Stimulated activated memory B cell treated with anti-CD40 and anti-IgM and Interleukin-4, amounts not matched to agents 10 μg/mL and 1 μg/mL and 100 μg/mL, for 72 hours (primary cell): Measurements from ENCODE around the gene INPP5B.

Source experiments
- ATAC-seq: fragments of 150-1000 bp; cut with Tn5 transposase; 2 replicates; pipeline ENCODE4 v1.10.0; 2021
- H3K27ac Mint-ChIP-seq: one replicate; pipeline ENCODE4 v1.8.0; 2022; ENCODE audit warnings: mild to moderate bottlenecking, mixed read lengths
- H3K27me3 Mint-ChIP-seq: one replicate; pipeline ENCODE4 v1.8.0; 2022; ENCODE audit warnings: mixed read lengths
- H3K36me3 Mint-ChIP-seq: one replicate; pipeline ENCODE4 v1.8.0; 2022; ENCODE audit warnings: mixed read lengths
- H3K4me1 Mint-ChIP-seq: one replicate; pipeline ENCODE4 v1.8.0; 2022; ENCODE audit warnings: mixed read lengths
- H3K4me3 Mint-ChIP-seq: one replicate; pipeline ENCODE4 v1.8.0; 2022; ENCODE audit warnings: mild to moderate bottlenecking, moderate library complexity, mixed read lengths
- H3K9me3 Mint-ChIP-seq: one replicate; pipeline ENCODE4 v1.8.0; 2022; ENCODE audit warnings: mixed read lengths

The INPP5B gene

DNA sequence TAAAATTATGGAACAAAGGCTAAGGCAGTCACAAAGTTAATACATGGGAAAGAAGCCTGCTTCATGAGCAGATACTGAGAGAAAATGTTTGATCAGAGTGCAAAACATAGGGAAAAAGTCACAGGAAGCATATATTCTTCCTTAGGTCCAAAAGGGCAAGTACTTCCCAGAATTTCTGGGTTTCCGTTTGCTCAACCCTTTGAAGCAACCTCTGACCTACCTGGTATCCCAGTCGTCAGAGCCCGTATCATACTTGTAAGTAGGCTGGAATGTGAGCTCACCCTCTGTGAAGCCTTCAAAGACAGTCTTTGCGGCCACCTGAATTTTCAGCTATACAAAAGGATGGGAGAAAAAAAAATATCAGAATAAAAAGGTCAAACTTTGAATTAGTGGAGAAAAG, 67.0 kb downstream of the INPP5B start:
- Mint-ChIP-seq H3K27me3 (no peaks in the 10 kb centered on the region), H3K36me3 (peaks cover 58% of the 10 kb centered on the region), H3K4me3 (no peak overlapping the region), H3K9me3 (no peaks in the 10 kb centered on the region), H3K27ac (no peak overlapping the region), H3K4me1 (no peaks in the 10 kb centered on the region)
- no peak for ATAC-seq

DNA sequence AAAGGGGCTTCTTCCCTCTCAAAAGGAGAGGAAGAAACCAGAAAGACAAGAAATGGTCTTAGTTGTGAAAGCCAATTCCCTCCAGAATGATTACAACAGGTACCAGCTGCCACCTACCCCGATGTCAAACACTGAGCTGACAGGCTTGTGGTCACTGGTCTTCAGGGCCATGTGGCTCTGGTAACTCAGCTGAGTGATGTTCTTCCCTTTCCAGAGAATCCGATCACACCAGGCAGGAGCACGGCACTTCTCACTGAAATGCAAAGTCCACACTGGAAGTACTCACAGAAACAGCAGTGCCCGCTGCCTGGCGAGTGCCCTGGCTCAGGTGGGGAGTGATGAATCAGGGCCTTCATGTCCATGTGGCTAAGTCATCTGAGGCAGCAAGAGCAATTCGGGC, 68.8 kb downstream of the INPP5B start:
- no peaks in the 10 kb centered on the region for H3K27me3 Mint-ChIP-seq
- no peak overlapping the region for H3K27ac Mint-ChIP-seq
- H3K36me3 Mint-ChIP-seq = peaks cover 58% of the 10 kb centered on the region
- no peaks in the 10 kb centered on the region for H3K9me3 Mint-ChIP-seq
- no peaks in the 10 kb centered on the region for H3K4me1 Mint-ChIP-seq
- ATAC-seq = no peak
- H3K4me3 Mint-ChIP-seq = no peak overlapping the region

DNA sequence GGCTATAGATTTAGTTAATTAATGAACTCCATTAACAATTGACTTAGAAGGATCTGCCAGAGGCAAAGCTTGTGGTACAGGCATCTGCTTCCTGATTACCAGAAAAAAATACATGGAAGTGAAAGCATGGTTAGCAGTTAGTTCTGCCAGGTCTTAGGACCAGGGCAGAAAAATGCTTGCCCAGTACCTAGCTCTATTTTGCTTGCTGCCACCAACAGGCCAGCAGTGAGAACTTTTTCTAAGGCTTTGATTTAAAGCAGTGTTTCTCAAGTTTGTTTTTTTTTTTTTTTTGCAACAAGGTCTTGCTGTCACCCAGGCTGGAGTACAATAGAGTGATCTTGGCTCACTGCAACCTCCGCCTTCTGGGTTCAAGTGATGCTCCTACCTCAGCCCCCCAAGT, 71.0 kb downstream of the INPP5B start:
- Mint-ChIP-seq H3K9me3 (no peaks in the 10 kb centered on the region), H3K27me3 (no peaks in the 10 kb centered on the region), H3K4me1 (no peaks in the 10 kb centered on the region), H3K36me3 (peaks cover 44% of the 10 kb centered on the region), H3K27ac (no peak overlapping the region), H3K4me3 (no peak overlapping the region)
- ATAC-seq = no peak

DNA sequence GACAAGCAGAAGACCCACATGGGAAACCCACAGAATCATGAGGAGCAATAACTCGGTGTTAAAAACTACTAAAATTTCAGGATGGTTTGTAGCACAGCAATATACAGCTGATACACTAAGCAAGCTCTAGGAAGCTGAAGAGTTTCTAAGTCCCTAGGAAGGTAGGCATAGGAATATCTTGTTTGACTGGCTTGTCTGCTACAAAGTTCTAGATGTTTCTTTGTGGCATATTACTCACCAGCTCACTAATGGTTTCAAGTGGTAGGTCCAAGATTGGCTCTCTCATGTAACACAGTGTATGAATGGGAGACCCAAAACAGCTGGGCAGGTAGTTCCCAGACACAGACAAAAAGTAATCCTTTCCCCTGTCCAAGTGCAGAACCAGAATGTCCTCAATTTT, 74.2 kb downstream of the INPP5B start:
- peaks cover 58% of the 10 kb centered on the region for H3K36me3 Mint-ChIP-seq
- no peak for ATAC-seq
- H3K9me3 Mint-ChIP-seq = no peaks in the 10 kb centered on the region
- H3K4me1 Mint-ChIP-seq = no peaks in the 10 kb centered on the region
- H3K27ac Mint-ChIP-seq = no peak overlapping the region
- no peak overlapping the region for H3K4me3 Mint-ChIP-seq
- no peaks in the 10 kb centered on the region for H3K27me3 Mint-ChIP-seq

DNA sequence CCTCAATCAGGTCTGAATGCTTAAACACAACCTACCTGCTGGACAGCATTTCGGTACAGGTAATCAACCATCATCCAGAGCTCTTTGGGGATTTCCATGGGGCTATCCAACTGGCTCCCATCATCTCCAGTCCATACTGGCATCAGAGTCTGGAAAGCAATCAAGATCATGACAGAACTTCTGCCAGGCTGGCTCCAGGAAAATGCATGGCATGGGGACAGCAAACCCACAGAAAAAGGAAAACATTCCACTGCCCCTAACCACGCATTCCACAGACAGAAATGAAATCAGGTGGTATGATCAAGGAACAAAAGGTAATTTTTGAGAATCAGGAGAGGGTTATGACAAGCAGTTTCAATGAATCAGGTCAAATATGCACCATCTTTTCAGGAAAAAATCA, 78.4 kb downstream of the INPP5B start:
- Mint-ChIP-seq H3K4me3 (no peak overlapping the region), H3K36me3 (peaks cover 57% of the 10 kb centered on the region), H3K9me3 (no peaks in the 10 kb centered on the region), H3K4me1 (peaks cover 5% of the 10 kb centered on the region), H3K27me3 (no peaks in the 10 kb centered on the region), H3K27ac (no peak overlapping the region)
- ATAC-seq = no peak

DNA sequence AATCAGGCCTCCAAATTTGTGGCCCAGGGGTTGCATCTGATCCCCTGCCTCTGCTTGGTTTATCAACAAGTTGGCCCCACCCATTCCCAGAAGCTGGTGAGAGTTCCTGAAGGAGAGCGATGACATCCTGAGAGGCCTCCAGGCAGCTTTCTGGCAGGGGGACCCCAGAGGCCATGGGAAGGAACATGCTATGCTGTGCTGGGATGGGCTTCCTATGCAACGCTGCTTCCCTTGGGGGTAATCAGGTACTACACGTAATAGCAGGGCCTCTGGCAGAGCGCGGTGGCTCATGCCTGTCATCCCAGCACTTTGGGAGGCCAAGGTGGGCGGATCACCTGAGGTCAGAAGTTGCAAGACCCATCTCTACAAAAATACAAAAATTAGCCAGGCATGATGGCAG, 79.1 kb downstream of the INPP5B start:
- Mint-ChIP-seq H3K36me3 (peaks cover 52% of the 10 kb centered on the region), H3K4me3 (no peak overlapping the region), H3K27me3 (no peaks in the 10 kb centered on the region), H3K9me3 (no peaks in the 10 kb centered on the region), H3K27ac (no peak overlapping the region), H3K4me1 (peaks cover 5% of the 10 kb centered on the region)
- no peak for ATAC-seq

DNA sequence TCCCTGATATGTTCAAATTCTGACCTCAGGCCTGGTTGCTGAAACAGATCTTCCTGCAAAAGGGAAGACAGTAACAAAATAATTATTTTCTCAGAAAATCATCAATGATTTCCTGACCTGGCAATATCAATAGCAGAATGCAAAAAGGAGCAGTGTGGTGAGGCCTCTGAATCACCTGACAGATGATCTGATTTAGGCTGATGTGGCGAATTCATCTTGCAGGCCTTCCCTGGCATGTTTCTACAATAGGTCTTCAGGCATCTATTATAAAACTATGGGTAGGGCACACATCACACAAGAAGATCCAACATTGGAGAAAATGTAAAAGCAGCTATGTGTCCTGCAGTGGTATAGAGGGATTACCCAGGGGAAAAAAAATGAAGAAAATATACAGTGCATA, 80.4 kb downstream of the INPP5B start:
- no peak overlapping the region for H3K27ac Mint-ChIP-seq
- H3K36me3 Mint-ChIP-seq = peaks cover 60% of the 10 kb centered on the region
- no peak overlapping the region for H3K4me3 Mint-ChIP-seq
- H3K9me3 Mint-ChIP-seq = no peaks in the 10 kb centered on the region
- H3K27me3 Mint-ChIP-seq = no peaks in the 10 kb centered on the region
- ATAC-seq = no peak
- H3K4me1 Mint-ChIP-seq = peaks cover 5% of the 10 kb centered on the region

DNA sequence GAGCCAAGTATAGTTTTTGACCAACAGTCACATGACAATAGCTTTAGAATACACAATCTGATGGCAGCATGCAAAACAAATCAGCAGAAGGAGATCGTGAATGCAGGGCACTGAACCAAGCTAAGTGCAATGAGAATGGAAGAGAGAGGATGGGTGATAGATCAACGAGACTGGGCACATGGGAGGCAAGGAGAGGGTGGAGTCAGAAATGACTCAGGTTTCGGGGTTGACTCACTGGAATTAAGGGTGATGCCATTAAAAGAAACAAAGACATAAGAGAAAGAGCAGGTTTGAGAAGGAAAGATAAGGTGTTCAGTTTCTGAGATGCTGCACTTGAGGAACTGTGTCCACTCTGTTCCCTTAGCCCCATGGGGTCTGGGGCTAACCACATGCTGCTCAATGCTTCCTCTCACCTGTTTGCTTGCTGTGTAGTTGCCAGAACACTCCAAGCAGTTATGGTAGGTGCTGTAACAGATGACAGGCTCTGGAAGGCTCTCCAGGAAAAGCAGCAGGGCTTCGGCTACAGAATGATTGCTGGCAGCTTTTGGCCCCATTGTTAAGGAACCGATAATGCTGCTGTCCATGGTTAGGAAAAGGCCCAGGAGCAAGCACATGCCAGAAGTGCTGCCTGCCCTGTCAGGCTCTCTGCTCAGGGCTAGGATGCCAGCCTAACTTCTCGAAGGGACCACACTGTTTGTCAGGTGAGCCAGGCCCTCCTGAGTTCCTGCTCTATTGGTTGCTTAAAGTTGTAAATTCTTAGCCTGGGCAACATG, 81.3 kb downstream of the INPP5B start:
- Mint-ChIP-seq H3K27ac (peak overlapping the region; percentile 9), H3K36me3 (peaks cover 59% of the 10 kb centered on the region), H3K27me3 (no peaks in the 10 kb centered on the region), H3K9me3 (no peaks in the 10 kb centered on the region), H3K4me1 (peaks cover 5% of the 10 kb centered on the region), H3K4me3 (no peak overlapping the region)
- ATAC-seq = no peak

DNA sequence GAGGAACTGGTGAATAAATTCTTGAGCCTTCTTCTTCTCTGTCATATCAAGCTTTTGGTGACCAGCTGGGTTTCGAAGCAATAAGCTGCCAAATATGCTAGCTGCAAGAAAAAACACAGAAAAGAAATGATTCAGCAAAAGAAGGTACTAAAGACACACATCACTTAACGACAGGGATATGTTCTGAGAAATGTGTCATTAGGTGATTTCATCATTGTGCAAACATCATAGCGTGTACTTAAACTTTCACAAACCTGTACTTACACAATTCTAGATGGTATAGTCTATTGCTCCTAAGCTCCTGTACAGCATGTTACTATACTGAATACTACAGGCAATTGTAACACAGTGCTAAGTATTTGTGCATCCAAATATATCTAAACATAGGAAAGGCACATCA, 84.5 kb downstream of the INPP5B start:
- no peak for ATAC-seq
- H3K4me3 Mint-ChIP-seq = no peak overlapping the region
- H3K27me3 Mint-ChIP-seq = no peaks in the 10 kb centered on the region
- peaks cover 15% of the 10 kb centered on the region for H3K4me1 Mint-ChIP-seq
- no peak overlapping the region for H3K27ac Mint-ChIP-seq
- H3K9me3 Mint-ChIP-seq = no peaks in the 10 kb centered on the region
- peaks cover 38% of the 10 kb centered on the region for H3K36me3 Mint-ChIP-seq

DNA sequence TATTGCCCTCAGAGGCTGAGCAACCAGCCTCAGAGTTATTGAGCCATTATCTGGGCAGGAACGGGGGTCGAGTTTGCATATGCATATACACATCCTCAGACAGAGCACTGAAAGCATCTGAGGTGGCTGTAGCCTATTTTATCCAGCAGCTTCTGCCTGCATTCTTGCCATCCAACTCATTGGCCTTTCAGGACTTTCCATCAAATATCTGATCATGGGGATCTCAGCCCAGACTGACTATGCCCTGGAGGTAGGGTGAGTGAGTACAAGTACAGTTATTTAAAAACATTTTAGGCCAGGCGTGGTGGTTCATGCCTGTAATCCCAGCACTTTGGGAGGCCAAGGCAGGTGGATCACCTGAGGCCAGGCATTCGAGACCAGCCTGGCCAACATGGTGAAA, 85.7 kb downstream of the INPP5B start:
- H3K4me3 Mint-ChIP-seq = no peak overlapping the region
- no peak overlapping the region for H3K27ac Mint-ChIP-seq
- ATAC-seq = no peak
- H3K27me3 Mint-ChIP-seq = no peaks in the 10 kb centered on the region
- H3K4me1 Mint-ChIP-seq = peaks cover 23% of the 10 kb centered on the region
- no peaks in the 10 kb centered on the region for H3K9me3 Mint-ChIP-seq
- H3K36me3 Mint-ChIP-seq = peaks cover 35% of the 10 kb centered on the region

DNA sequence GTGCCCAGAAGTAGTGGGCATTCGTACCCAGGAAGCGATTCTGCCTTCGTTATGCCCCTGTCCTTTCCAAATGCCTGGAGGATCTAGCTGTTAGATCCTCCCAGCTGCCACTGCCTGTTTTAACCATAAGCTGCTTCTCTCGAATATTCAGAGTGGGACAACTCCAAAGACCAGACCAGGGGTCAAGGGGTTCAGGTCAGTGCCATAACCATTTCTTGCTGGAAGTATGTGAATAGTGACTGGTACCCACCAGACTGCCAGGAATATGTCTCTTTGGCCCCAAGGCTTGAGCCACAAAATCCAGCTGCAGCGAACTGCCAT, 86.5 kb downstream of the INPP5B start:
- Mint-ChIP-seq H3K4me1 (peaks cover 24% of the 10 kb centered on the region), H3K27ac (peak overlapping the region; percentile 87), H3K9me3 (no peaks in the 10 kb centered on the region), H3K36me3 (peaks cover 33% of the 10 kb centered on the region), H3K27me3 (no peaks in the 10 kb centered on the region), H3K4me3 (peak overlapping the region; percentile 93)
- ATAC-seq = no peak

DNA sequence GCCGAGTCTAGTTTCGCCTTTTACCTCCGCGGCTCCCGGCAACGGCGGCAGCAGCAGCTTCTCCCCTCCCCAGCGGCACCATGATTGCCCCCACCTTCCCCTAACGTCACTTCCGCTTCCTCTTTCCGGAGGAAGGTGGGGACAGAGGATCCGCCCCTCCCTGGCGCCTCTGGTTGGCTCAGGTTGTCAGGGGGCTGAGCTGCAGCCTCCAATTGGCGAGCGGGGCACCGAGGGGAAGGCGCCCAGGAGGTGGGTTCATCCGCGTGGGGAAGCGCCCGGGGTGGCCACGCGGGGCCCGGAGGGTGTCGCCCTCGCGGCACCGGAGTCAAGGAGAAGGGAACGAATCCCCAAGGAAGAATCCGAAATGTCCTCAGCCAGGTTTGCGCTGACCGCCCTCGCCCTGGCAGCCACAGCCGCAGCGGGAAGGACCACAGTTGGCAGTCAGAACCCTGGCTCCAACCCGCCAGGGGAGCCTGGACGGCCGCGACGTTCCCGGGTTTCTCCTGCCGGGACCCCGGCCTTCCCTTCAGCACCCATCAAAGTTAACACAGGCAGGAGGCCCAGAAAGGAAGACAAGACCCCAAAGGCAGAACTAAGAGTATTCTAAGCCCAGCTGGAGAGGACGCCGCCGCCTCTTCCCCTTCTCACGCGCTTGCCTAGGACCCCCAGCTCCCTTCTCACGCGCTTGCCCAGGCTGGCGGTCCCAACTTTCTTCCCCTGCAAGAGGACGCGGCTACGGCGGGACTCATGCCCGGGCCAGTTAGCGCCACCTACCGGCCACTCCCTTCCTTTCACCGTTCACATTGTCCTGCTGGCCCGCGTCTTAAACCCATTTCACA, 87.1 kb downstream of the INPP5B start, which contains the start of gene MTF1:
MTF1 (minus strand) TSS at position 86 of the 839 bp plus-strand sequence. CDS start 1,934 bp downstream, outside the sequence.
- Mint-ChIP-seq H3K27me3 (no peaks in the 10 kb centered on the region), H3K36me3 (peaks cover 34% of the 10 kb centered on the region), H3K4me3 (peak within 1 kb of the TSS; percentile 93)

DNA sequence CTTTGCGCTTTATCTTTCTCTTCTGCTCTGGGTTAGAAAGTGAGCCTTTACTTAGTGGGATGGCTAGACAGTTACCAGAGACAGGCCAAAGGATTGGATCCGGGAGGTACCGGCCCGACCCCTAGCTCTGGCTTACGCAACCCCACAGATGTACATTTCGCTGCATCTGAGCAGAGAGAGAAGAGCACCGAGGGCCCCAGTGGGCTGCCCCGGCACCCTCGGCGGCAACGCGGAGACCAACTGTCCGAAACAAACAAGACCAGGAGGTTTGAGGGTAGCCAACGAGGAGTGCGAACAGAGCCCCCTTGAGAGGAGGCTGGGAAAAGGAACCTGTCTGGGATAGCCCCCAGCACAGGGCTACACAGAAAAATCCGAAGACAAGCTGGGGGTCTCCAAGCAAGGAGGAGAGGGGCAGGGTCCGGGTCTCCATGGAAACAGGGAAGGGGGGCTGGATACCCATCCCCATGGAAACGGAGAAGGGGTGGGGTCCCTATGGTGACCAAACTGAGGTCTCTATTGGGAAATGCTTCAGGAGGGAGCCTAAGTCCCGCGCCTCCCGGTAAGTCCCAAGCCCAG, 87.8 kb downstream of the INPP5B start:
- Mint-ChIP-seq H3K36me3 (peaks cover 34% of the 10 kb centered on the region), H3K9me3 (no peaks in the 10 kb centered on the region), H3K4me1 (peaks cover 33% of the 10 kb centered on the region), H3K27ac (peak overlapping the region; percentile 87), H3K4me3 (peak overlapping the region; percentile 93), H3K27me3 (no peaks in the 10 kb centered on the region)
- no peak for ATAC-seq

More for the DNA sequence above, 87.1 kb downstream of the INPP5B start, which contains the start of gene MTF1:
- ATAC-seq = peak; percentile 99
- Mint-ChIP-seq H3K4me1 (peaks cover 27% of the 10 kb centered on the region), H3K27ac (peak within 1 kb of the TSS; percentile 87), H3K9me3 (no peaks in the 10 kb centered on the region)

DNA sequence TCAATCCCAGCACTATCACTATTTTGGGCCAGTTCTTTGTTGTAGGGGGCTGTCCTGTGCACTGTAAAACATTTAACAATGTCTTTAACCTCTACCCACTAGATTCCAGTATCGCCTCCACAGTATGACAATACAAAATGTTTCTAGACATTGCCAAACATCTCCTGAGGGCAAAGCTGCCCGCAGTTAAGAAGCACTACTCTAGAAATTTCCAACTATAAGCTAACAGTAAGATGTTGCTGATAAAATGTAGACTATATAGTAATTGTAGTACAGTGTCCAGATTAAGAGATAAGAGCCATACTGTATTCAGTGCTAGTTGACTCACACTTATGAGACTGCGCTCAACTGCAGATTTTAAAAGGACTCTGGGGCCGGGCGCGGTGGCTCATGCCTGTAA, 92.4 kb downstream of the INPP5B start:
- peaks cover 27% of the 10 kb centered on the region for H3K4me1 Mint-ChIP-seq
- no peaks in the 10 kb centered on the region for H3K9me3 Mint-ChIP-seq
- H3K27ac Mint-ChIP-seq = no peak overlapping the region
- no peaks in the 10 kb centered on the region for H3K27me3 Mint-ChIP-seq
- no peak overlapping the region for H3K4me3 Mint-ChIP-seq
- H3K36me3 Mint-ChIP-seq = peaks cover 34% of the 10 kb centered on the region
- ATAC-seq = no peak

DNA sequence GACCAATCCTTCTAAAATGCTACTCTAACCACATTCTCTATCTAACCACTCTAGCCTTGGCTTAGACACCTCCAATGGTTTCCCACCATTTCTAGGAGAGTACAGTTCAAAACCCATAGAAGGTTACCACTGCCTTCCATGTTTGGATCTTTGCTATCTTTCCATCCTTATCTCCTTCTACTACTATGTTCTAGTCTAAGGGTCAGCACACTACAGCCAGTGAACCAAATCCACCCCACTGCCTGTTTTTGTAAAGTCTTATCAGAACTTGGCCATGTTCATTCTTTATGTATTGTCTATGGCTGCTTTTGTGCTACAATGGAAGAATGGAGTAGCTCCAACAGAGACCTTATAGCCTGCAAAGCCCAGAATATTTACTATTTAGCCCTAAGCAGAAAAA, 93.7 kb downstream of the INPP5B start:
- Mint-ChIP-seq H3K27ac (no peak overlapping the region), H3K4me3 (no peak overlapping the region), H3K4me1 (peaks cover 27% of the 10 kb centered on the region), H3K27me3 (no peaks in the 10 kb centered on the region), H3K36me3 (peaks cover 34% of the 10 kb centered on the region), H3K9me3 (no peaks in the 10 kb centered on the region)
- ATAC-seq = no peak
